ENCODE results near the gene COG2. TPM values are rescaled to one million over a fixed set of nuclear protein-coding genes. Genes with fewer than 3 reads are reported as not detected.
"Not testable (repeated sequence)": the region's sequence is repeated elsewhere in the genome, so short reads cannot be mapped to it uniquely, and the experiment has no call there.

Gene COG2
- total RNA-seq, 2 experiments from 2014 or later = 27.1 to 27.3 TPM

DNA sequence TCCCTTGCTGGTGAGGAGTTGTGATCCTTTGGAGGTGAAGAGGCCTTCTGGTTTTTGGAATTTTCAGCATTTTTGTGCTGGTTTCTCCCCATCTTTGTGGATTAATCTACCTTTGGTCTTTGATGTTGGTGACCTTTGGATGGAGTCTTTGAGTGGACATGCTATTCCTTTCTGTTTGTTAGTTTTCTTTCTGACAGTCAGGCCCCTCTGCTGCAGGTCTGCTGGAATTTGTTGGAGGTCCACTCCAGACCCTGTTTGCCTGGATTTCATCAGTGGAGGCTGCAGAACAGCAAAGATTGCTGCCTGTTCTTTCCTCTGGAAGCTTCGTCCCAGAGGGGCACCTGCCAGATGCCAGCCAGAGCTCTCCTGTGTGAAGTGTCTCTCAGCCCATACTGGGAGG is 15.8 kb downstream of the COG2 start:
- POLR2A ChIA-PET, H3K4me3 Mint-ChIP-seq, DNase-seq, H3K9me3 Mint-ChIP-seq, H3K27ac Mint-ChIP-seq, H3K4me1 Mint-ChIP-seq, H3K27me3 Mint-ChIP-seq: not testable (repeated sequence)
- CTCF ChIA-PET = interaction anchor here (0.6 to 1.3 kb wide), 2 partner anchors 15 to 222 kb away, joined by 3 read pairs; no protein-coding TSS in a partner anchor
- H3K36me3 Mint-ChIP-seq (ENCODE audit: low read depth) = peaks cover 23% of the 10 kb centered on the region

DNA sequence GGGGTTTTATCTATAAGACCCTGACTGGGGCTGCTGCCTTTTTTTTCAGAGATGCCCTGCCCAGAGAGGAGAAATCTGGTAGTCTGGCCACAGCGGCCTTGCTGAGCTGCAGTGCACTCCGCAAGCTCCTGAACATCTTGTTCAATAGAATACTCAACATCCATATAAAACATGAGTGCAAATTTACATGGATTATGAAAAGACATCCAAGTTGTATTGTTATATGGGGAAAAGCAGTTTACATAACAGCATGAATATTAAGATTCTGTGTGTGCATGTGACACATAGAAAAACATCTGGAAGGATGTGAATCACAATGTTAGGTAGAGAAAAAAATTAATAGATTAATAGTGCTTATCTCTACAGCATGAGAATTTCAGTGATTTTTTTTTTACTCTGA is 16.4 kb downstream of the COG2 start:
- Mint-ChIP-seq H3K27ac (no peak overlapping the region), H3K4me1 (no peaks in the 10 kb centered on the region), H3K4me3 (no peak overlapping the region), H3K9me3 (no peaks in the 10 kb centered on the region), H3K36me3 (ENCODE audit: low read depth) (peaks cover 27% of the 10 kb centered on the region), H3K27me3 (no peaks in the 10 kb centered on the region)
- CTCF ChIA-PET = interaction anchor here (0.6 to 1.3 kb wide), 2 partner anchors 15 to 222 kb away, joined by 3 read pairs; no protein-coding TSS in a partner anchor
- no peak for DNase-seq
- POLR2A ChIA-PET = no interaction called here

DNA sequence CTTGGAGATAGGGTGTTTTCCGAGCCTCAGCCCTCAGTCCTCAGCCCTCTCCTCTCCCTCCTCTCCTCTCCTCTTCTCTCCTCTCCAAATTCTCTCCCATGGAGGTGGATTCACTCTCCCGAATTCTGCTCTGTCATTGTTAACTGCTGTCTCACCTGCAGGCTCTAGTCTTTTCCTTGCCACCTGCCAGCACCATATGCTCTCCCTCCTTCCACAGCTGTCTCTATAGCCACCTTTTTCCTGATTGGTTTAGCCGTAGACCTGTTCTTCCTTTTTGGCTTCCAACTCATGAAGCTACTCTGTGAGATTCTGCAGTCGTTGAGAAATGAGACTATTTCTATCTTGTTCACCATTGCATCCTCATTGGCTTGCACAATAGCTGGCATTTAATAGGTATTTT is 19.7 kb downstream of the COG2 start:
- POLR2A ChIA-PET = no interaction called here
- Mint-ChIP-seq H3K27me3 (no peaks in the 10 kb centered on the region), H3K4me3 (no peak overlapping the region), H3K27ac (no peak overlapping the region), H3K4me1 (no peaks in the 10 kb centered on the region), H3K9me3 (no peaks in the 10 kb centered on the region), H3K36me3 (ENCODE audit: low read depth) (peaks cover 44% of the 10 kb centered on the region)
- CTCF ChIA-PET = interaction anchor here (0.6 to 0.7 kb wide), 2 partner anchors 966 to 1655 kb away, joined by 3 read pairs; no protein-coding TSS in a partner anchor
- DNase-seq = no peak

DNA sequence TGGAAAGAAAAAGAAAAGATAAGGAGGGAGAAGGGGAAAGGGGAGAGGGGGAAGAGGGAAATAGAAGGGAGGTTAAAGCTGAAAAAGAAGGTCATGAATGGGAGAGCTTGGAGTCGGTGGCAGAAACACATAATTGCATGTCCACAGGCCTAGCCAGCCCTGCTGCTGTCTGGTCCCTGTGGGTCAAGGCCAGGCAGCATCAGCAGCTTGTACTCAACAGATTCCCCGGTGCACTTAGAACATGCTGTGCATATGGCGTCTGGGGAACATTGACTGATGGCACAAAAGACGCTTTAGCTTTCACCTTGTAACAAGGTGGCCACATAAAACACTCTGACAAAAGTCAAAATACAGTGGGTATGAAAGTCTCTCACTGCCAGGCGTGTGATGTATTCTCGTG is 25.9 kb downstream of the COG2 start:
- Mint-ChIP-seq H3K27me3 (no peaks in the 10 kb centered on the region), H3K27ac (no peak overlapping the region), H3K4me1 (no peaks in the 10 kb centered on the region), H3K9me3 (no peaks in the 10 kb centered on the region), H3K36me3 (ENCODE audit: low read depth) (peaks cover 41% of the 10 kb centered on the region), H3K4me3 (no peak overlapping the region)
- ChIA-PET CTCF (no interaction called here), POLR2A (no interaction called here)
- DNase-seq = no peak

DNA sequence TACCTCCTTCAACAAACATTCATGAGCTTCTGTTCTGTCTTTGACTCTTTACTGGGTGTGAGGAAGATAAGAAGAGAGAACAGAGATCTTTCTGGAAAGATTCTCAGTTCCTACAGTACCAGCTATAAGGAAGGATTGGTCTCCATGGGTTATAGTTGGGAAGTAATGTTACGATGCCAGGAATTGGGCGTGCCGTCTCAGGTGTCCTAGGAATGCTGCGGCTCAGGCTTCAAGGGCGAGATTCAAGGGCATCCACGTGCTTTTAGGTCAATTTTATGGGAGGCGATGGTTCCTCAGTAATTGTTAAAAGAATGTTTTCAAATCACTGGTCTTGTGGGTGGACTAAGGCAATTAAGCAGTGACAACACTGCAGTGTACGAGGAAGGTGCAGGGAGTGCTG is 27.3 kb downstream of the COG2 start:
- no peak overlapping the region for H3K4me3 Mint-ChIP-seq

DNA sequence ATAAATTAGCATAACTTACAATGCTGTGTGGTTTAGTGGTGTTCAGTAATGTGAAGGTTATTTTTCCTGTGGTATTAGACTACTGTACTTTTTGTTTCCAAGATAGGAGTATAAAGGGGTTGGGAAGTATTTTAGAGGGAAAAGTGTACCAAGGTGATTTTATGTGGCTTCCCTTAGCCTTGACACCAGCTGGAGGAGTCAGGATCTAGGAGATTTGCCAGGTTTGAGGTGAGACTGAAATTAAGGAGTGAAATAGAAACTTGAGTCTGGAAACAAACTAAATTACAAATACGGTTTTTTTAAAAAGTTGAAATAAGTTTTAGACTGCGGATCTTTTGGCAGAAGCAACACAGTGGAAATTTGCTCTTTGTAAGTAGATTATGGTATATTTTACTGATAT is 32.3 kb downstream of the COG2 start:
- CTCF ChIA-PET = no interaction called here

More for the DNA sequence above, 27.3 kb downstream of the COG2 start:
- POLR2A ChIA-PET = no interaction called here
- no peak for DNase-seq
- Mint-ChIP-seq H3K9me3 (no peaks in the 10 kb centered on the region), H3K27ac (no peak overlapping the region), H3K4me1 (no peaks in the 10 kb centered on the region), H3K27me3 (no peaks in the 10 kb centered on the region), H3K36me3 (ENCODE audit: low read depth) (peaks cover 38% of the 10 kb centered on the region)
- CTCF ChIA-PET = interaction anchor here (0.7 kb wide), 1 partner anchor 26 kb away, joined by 3 read pairs; no protein-coding TSS in a partner anchor

DNA sequence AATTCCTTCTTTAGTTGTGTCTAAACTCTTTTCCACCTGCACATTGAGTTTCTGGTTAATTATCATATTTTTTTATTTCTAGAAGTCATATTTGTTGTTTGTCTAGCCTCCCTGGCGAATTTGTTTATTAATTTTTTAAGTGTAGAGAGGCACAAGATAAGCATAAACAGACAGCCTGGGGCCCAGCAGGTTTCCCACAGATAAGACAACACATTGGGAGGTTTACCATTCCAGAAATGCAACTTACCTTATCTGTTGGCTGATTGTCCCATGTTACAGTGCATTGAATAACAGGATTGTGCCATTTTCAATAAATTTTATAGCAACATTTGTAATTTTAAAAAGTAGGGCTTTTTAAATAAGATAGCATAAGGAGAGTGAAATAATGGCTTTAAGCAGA is 34.9 kb downstream of the COG2 start:
- Mint-ChIP-seq H3K9me3 (no peaks in the 10 kb centered on the region), H3K36me3 (ENCODE audit: low read depth) (peaks cover 35% of the 10 kb centered on the region), H3K27ac (no peak overlapping the region), H3K4me1 (peaks cover 3% of the 10 kb centered on the region), H3K27me3 (no peaks in the 10 kb centered on the region), H3K4me3 (no peak overlapping the region)
- DNase-seq = no peak
- ChIA-PET CTCF (no interaction called here), POLR2A (no interaction called here)

More for the DNA sequence above, 32.3 kb downstream of the COG2 start:
- Mint-ChIP-seq H3K9me3 (no peaks in the 10 kb centered on the region), H3K27me3 (no peaks in the 10 kb centered on the region), H3K27ac (no peak overlapping the region), H3K4me3 (no peak overlapping the region), H3K36me3 (ENCODE audit: low read depth) (peaks cover 41% of the 10 kb centered on the region), H3K4me1 (no peaks in the 10 kb centered on the region)
- POLR2A ChIA-PET = no interaction called here
- no peak for DNase-seq

DNA sequence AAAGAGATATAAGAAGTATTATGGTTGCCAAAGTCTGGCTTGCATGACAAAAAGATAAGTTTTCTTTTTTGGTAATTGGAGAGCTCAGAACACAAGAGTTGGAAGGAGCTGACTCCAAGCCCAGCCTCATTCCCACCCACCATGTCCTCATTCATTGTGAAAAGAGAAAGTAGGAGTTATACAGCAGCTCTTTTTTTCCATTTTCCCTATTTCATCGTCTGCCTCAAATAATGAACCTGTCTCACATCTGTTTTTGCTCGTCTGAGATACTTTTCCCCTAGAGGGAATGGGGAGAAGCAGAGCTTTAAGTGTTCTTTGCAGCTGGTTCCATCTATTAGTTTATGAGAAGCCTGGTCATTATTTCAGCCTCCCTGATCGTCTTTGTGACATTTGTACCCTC is 36.9 kb downstream of the COG2 start:
- no peaks in the 10 kb centered on the region for H3K27me3 Mint-ChIP-seq
- peaks cover 35% of the 10 kb centered on the region for H3K36me3 Mint-ChIP-seq (ENCODE audit: low read depth)
- H3K9me3 Mint-ChIP-seq = no peaks in the 10 kb centered on the region
- H3K4me1 Mint-ChIP-seq = peaks cover 3% of the 10 kb centered on the region
- DNase-seq = no peak
- H3K4me3 Mint-ChIP-seq = no peak overlapping the region
- CTCF ChIA-PET = interaction anchor here (1.0 kb wide), 1 partner anchor 13 kb away, joined by 3 read pairs; no protein-coding TSS in a partner anchor
- POLR2A ChIA-PET = no interaction called here
- no peak overlapping the region for H3K27ac Mint-ChIP-seq

DNA sequence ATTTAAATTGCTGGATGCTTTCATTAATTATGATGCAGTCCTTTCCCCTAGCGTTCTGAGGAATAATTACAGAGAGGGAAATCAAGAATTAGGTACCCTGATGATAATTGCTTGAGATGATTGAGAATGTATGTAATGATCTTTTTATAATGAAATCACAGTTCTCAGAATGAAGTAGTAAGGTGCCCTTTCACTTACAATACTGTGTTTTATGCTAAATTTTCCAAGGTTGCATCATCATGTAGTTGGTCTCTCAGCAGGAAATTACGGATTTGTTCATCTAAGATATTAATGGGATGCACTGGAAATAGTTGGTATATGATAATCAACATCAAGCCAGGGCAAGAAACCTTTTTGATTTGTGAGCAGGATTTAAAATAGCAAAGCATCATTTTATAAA is 37.5 kb downstream of the COG2 start:
- POLR2A ChIA-PET = no interaction called here
- Mint-ChIP-seq H3K27ac (no peak overlapping the region), H3K27me3 (no peaks in the 10 kb centered on the region), H3K36me3 (ENCODE audit: low read depth) (peaks cover 38% of the 10 kb centered on the region), H3K4me3 (no peak overlapping the region), H3K9me3 (no peaks in the 10 kb centered on the region), H3K4me1 (peaks cover 3% of the 10 kb centered on the region)
- DNase-seq = no peak
- CTCF ChIA-PET = no interaction called here

DNA sequence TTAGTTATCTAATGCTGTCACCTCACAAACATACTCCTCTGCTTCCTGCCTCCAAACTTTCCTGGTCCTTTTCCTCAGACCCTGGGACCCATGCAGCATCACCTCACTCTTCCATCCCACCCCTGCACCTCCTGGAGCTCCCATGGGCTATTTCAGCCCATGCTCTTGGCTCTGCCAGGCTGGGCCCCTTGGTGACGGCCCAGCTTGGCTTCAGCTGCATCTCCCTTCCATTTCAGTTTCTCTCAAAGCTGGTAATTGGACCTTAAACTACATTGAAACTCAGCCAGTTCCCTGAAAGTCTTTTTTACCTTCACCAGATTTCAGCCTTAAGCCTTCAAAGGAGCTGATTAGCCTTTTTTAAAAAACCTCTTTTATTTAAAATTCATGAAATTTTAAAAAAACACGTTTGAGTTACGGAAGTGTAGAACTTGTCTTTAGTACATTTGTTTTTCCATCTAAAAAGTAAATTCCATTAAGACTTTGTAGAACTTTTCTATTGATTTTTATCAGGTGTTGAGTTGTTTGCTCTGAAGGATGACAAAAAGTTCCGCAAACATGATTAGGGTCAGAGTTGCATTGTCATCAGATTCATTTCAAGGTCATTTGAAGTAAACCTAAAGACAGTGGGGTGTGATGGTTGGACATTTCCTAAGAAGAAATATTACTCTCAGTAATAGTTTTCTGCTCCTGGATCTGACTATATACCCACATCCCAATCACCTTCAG is 38.2 kb downstream of the COG2 start:
- CTCF ChIA-PET = no interaction called here
- POLR2A ChIA-PET = no interaction called here
- Mint-ChIP-seq H3K27ac (no peak overlapping the region), H3K36me3 (ENCODE audit: low read depth) (peaks cover 42% of the 10 kb centered on the region), H3K9me3 (no peaks in the 10 kb centered on the region), H3K4me3 (no peak overlapping the region), H3K4me1 (peaks cover 3% of the 10 kb centered on the region), H3K27me3 (no peaks in the 10 kb centered on the region)
- DNase-seq = no peak

DNA sequence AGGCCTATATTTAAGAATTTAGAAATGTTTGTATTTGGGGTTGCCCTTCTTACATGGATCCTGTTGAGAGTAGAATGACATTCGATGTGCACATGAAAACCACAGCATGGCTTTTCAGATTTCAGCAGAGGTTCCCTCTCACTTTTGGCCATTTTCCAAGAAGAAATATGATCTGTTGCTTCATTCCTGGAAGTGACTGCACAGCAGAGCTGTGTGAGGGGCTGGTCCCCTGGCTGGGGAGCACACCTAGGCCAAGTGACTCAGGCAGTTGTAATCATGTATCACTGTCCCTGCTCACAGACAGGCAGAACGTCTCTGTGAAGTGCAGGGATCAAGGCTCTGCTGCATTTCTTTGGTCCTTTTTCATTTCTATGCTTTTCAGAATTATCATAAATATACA is 39.3 kb downstream of the COG2 start:
- Mint-ChIP-seq H3K27me3 (no peaks in the 10 kb centered on the region), H3K9me3 (no peaks in the 10 kb centered on the region), H3K4me3 (no peak overlapping the region), H3K36me3 (ENCODE audit: low read depth) (peaks cover 38% of the 10 kb centered on the region), H3K27ac (no peak overlapping the region), H3K4me1 (peaks cover 3% of the 10 kb centered on the region)
- CTCF ChIA-PET = no interaction called here
- no peak for DNase-seq
- POLR2A ChIA-PET = no interaction called here

DNA sequence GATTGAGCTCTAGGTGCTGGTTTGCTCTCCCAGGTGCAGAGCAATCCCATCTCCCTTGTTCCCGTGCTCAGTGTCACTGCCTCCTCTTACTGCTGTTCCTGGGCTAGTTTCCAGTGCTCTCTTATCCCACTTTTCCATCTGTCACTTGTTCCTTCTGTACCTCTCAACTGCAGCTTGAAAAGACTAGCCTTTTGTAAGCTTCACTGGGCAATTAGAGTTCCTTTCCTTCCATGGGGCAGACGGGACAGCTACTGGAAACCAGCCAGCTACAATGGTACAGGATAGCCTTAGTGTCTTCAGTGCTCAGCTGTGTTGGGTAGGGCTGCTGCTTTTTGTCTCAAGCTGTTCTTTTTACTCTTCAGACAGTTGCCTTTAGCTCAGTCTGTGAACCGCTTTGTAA is 40.0 kb downstream of the COG2 start:
- CTCF ChIA-PET = no interaction called here
- Mint-ChIP-seq H3K9me3 (no peaks in the 10 kb centered on the region), H3K4me3 (no peak overlapping the region), H3K27ac (no peak overlapping the region), H3K36me3 (ENCODE audit: low read depth) (peaks cover 40% of the 10 kb centered on the region), H3K27me3 (no peaks in the 10 kb centered on the region), H3K4me1 (peaks cover 3% of the 10 kb centered on the region)
- no peak for DNase-seq
- POLR2A ChIA-PET = no interaction called here

DNA sequence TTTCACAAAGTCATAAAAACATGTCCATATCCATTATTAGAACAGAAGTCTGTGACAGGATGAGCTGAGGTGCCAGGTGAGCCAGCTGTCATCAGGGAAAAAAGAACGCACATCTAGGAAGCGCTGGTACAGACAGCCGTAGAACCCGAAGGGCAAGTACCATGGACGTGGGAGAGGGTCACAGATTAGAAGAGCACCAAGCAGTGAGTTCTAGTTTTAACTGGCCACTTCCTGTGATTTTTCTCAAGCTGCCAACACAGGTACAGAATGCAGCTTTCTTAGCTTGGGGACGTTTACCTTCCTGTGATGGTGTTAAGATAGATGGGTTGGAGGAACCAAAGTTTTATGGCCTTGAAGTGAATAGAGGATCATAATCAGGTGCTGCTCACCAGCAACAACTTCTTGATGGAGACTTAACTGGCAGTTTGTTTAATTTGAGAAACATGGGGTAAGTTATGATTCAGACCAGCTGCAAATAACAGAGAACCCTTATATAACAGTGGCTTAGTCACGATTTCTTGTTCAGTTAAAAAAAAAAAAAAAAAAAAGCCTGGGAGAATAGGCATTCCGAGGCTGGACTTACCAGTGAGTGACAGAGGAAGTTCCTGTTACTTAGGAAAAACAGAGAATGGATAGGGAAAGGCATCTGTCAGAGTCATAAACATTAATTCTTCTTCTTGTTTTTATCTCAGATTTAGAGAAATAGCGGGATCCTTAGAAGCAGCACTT is 40.8 kb downstream of the COG2 start:
- no peaks in the 10 kb centered on the region for H3K9me3 Mint-ChIP-seq
- DNase-seq = no peak
- H3K27ac Mint-ChIP-seq = no peak overlapping the region
- H3K4me3 Mint-ChIP-seq = no peak overlapping the region
- H3K4me1 Mint-ChIP-seq = peaks cover 3% of the 10 kb centered on the region
- CTCF ChIA-PET = interaction anchor here (0.6 kb wide), 1 partner anchor 373 kb away, joined by 3 read pairs; no protein-coding TSS in a partner anchor
- POLR2A ChIA-PET = no interaction called here
- peaks cover 36% of the 10 kb centered on the region for H3K36me3 Mint-ChIP-seq (ENCODE audit: low read depth)
- no peaks in the 10 kb centered on the region for H3K27me3 Mint-ChIP-seq
